H9 (cell line): ENCODE measurements around the gene AMH. TPM values are rescaled to one million over a fixed set of nuclear protein-coding genes. Genes with fewer than 3 reads are reported as not detected.

ENCODE experiments used
- DNase-seq: peaks from one replicate; pipeline ENCODE4 v3.0.0-alpha.2; 2017
- H2AFZ ChIP-seq: one replicate; pipeline ENCODE4 v1.6.1; 2013; ENCODE audit warnings: mild to moderate bottlenecking, low read length, control low read depth, moderate library complexity
- H2AK5ac ChIP-seq: 2 replicates; pipeline ENCODE4 v1.6.1; 2013; ENCODE audit warnings: low read length, control low read depth, mixed read lengths; ENCODE audit not compliant: insufficient read length
- H2BK120ac ChIP-seq: one replicate; pipeline ENCODE4 v1.6.1; 2013; ENCODE audit warnings: low read depth, mild to moderate bottlenecking, low read length, control low read depth, inconsistent platforms; ENCODE audit not compliant: poor library complexity, severe bottlenecking
- H2BK12ac ChIP-seq: 2 replicates; pipeline ENCODE4 v1.6.1; 2013; ENCODE audit warnings: low read length, control low read depth, mixed read lengths, low read depth; ENCODE audit not compliant: insufficient read length
- H2BK15ac ChIP-seq: 2 replicates; pipeline ENCODE4 v1.6.1; 2013; ENCODE audit warnings: low read depth, low read length, control low read depth
- H2BK20ac ChIP-seq: one replicate; pipeline ENCODE4 v1.6.1; 2013; ENCODE audit warnings: low read depth, mild to moderate bottlenecking, low read length, control low read depth, inconsistent platforms; ENCODE audit not compliant: poor library complexity, severe bottlenecking
- H2BK5ac ChIP-seq: 2 replicates; pipeline ENCODE4 v1.6.1; 2013; ENCODE audit warnings: low read length, control low read depth, mixed read lengths; ENCODE audit not compliant: insufficient read length
- H3K14ac ChIP-seq: 2 replicates; pipeline ENCODE4 v1.6.1; 2013; ENCODE audit warnings: low read length, control low read depth; ENCODE audit not compliant: insufficient read depth
- H3K18ac ChIP-seq: 2 replicates; pipeline ENCODE4 v1.6.1; 2013; ENCODE audit warnings: low read depth, mild to moderate bottlenecking, mixed read lengths, low read length, control low read depth; ENCODE audit not compliant: insufficient read length
- H3K23ac ChIP-seq: 2 replicates; pipeline ENCODE4 v1.6.1; 2013; ENCODE audit warnings: low read length, control low read depth, mixed read lengths, low read depth; ENCODE audit not compliant: insufficient read length
- H3K23me2 ChIP-seq: 2 replicates; pipeline ENCODE4 v1.6.1; 2013; ENCODE audit warnings: low read depth, mild to moderate bottlenecking, mixed read lengths, low read length, control low read depth; ENCODE audit not compliant: insufficient read length, poor library complexity, severe bottlenecking
- H3K27ac ChIP-seq: 2 replicates; pipeline ENCODE4 v1.5.1; 2013; ENCODE audit warnings: low read length, control low read depth, mixed read lengths, low read depth; ENCODE audit not compliant: insufficient read length
- H3K27me3 ChIP-seq: 2 replicates; pipeline ENCODE4 v1.6.1; 2013; ENCODE audit warnings: low read length, control low read depth, inconsistent platforms; ENCODE audit not compliant: insufficient read depth
- H3K4ac ChIP-seq: 2 replicates; pipeline ENCODE4 v1.6.1; 2013; ENCODE audit warnings: low read depth, mild to moderate bottlenecking, control low read depth, inconsistent platforms, low read length, moderate library complexity
- H3K4me1 ChIP-seq: 2 replicates; pipeline ENCODE4 v1.6.1; 2013; ENCODE audit warnings: low read length, control low read depth, inconsistent platforms; ENCODE audit not compliant: insufficient read depth
- H3K4me2 ChIP-seq: 2 replicates; pipeline ENCODE4 v1.6.1; 2013; ENCODE audit warnings: low read length, control low read depth, mixed read lengths; ENCODE audit not compliant: insufficient read length, insufficient read depth
- H3K56ac ChIP-seq: 2 replicates; pipeline ENCODE4 v1.6.1; 2013; ENCODE audit warnings: low read depth, mild to moderate bottlenecking, mixed read lengths, low read length, control low read depth; ENCODE audit not compliant: insufficient read length
- H3K79me1 ChIP-seq: 2 replicates; pipeline ENCODE4 v1.6.1; 2013; ENCODE audit warnings: low read depth, mild to moderate bottlenecking, moderate library complexity, low read length, control low read depth, inconsistent platforms; ENCODE audit not compliant: insufficient read depth, poor library complexity, severe bottlenecking
- H3K79me2 ChIP-seq: 2 replicates; pipeline ENCODE4 v1.6.1; 2013; ENCODE audit warnings: low read length, control low read depth, inconsistent platforms; ENCODE audit not compliant: insufficient read depth
- H3K9ac ChIP-seq: 2 replicates; pipeline ENCODE4 v1.6.1; 2013; ENCODE audit warnings: low read length, control low read depth, mixed read lengths; ENCODE audit not compliant: insufficient read length; ENCODE audit errors: extremely low read depth
- H3K9me3 ChIP-seq: one replicate; pipeline ENCODE4 v1.6.1; 2013; ENCODE audit warnings: low read depth, low read length, inconsistent platforms; ENCODE audit not compliant: control insufficient read depth
- H3T11ph ChIP-seq: one replicate; pipeline ENCODE4 v1.6.1; 2013; ENCODE audit warnings: mild to moderate bottlenecking, low read length, control low read depth, inconsistent platforms
- H4K20me1 ChIP-seq: one replicate; pipeline ENCODE4 v1.6.1; 2013; ENCODE audit not compliant: control insufficient read depth, insufficient read length, insufficient read depth
- H4K5ac ChIP-seq: 2 replicates; pipeline ENCODE4 v1.6.1; 2013; ENCODE audit warnings: low read depth, mild to moderate bottlenecking, mixed read lengths, low read length, control low read depth; ENCODE audit not compliant: insufficient read length
- H4K8ac ChIP-seq: replicated peaks from 2 replicates; pipeline ENCODE4 v1.6.1; 2013; ENCODE audit warnings: low read length, control low read depth, mixed read lengths, low read depth; ENCODE audit not compliant: insufficient read length
- H4K91ac ChIP-seq: 2 replicates; pipeline ENCODE4 v1.6.1; 2013; ENCODE audit warnings: low read depth, mild to moderate bottlenecking, moderate library complexity, mixed read lengths, low read length, control low read depth; ENCODE audit not compliant: insufficient read length
- H3K27ac Mint-ChIP-seq, 3 experiments: 2 replicates in 2 of 3; 3 replicates in 1 of 3; pipeline ENCODE4 v1.8.0; 2020 to 2021; ENCODE audit warnings: mixed read lengths in 3 of 3, mild to moderate bottlenecking in 1 of 3, moderate library complexity in 1 of 3
- H3K27me3 Mint-ChIP-seq: 2 replicates; pipeline ENCODE4 v1.8.0; 2021; ENCODE audit warnings: low read depth, mild to moderate bottlenecking, moderate library complexity, mixed read lengths
- H3K36me3 Mint-ChIP-seq, 3 experiments: 2 replicates in 2 of 3; 3 replicates in 1 of 3; pipeline ENCODE4 v1.8.0; 2020 to 2021; ENCODE audit warnings: low read depth in 3 of 3, mixed read lengths in 3 of 3; ENCODE audit not compliant: insufficient read depth in 1 of 3
- H3K4me1 Mint-ChIP-seq, 2 experiments: 2 replicates each; pipeline ENCODE4 v1.8.0; 2020; ENCODE audit warnings: mixed read lengths in 2 of 2
- H3K4me3 Mint-ChIP-seq, 2 experiments: 2 replicates in 1 of 2; 3 replicates in 1 of 2; pipeline ENCODE4 v1.8.0; 2020 to 2021; ENCODE audit warnings: mild to moderate bottlenecking in 2 of 2, mixed read lengths in 2 of 2, moderate library complexity in 1 of 2
- H3K9me3 Mint-ChIP-seq, 2 experiments: 2 replicates in 1 of 2; 3 replicates in 1 of 2; pipeline ENCODE4 v1.8.0; 2020; ENCODE audit warnings: mild to moderate bottlenecking in 2 of 2, mixed read lengths in 2 of 2, moderate library complexity in 1 of 2
- CTCF ChIP-seq: fragments of 200-600 bp; sonication (generic); conservative IDR thresholded peaks from 3 replicates; pipeline ENCODE4 v1.8.0; 2021; ENCODE audit warnings: antibody characterized with exemption, mild to moderate bottlenecking
- WGBS: extraction: QIAGEN DNeasy Blood & Tissue Kit; methylation state at CpG from one replicate; pipeline ENCODE4 v1.1.7; 2013; ENCODE audit warnings: missing lambda C conversion rate, low lambda C conversion rate, mixed read lengths; ENCODE audit not compliant: insufficient read length; ENCODE audit errors: extremely low coverage; 5-methylcytosine and 5-hydroxymethylcytosine counted together
- total RNA-seq: library from RNA; stranded (reverse); gene quantifications from 2 replicates; pipeline ENCODE4 v1.2.1, GENCODE V29; 2021

Gene AMH
- total RNA-seq, 1 experiment from 2014 or later: 70.7 TPM

GRCh38 chr19:2225415-2226050, 23.6 kb upstream of the AMH start:
- no peaks in the 10 kb centered on the region for H4K20me1 ChIP-seq
- no peaks in the 10 kb centered on the region for H3K79me2 ChIP-seq
- Mint-ChIP-seq H3K27ac (peak overlapping the region in 2 of 3 experiments; percentile 34 to 39; a peak in 1 of 7 replicates), H3K36me3 (peaks cover 9 to 50% (median 39%) of the 10 kb centered on the region in 3 experiments; a peak in 6 of 7 replicates), H3K27me3 (no peaks in the 10 kb centered on the region; the same call in 1 of the 2 replicates), H3K4me1 (no peaks in the 10 kb centered on the region), H3K9me3 (no peaks in the 10 kb centered on the region), H3K4me3 (no peak overlapping the region)
- no peak overlapping the region for H3K4me2 ChIP-seq
- H3K56ac ChIP-seq: no peak overlapping the region
- no peak overlapping the region for H3K14ac ChIP-seq
- no CpG with 5 or more reads among the region's 32 CpGs for WGBS
- no peaks in the 10 kb centered on the region for H3K79me1 ChIP-seq
- H3K4ac ChIP-seq: no peak overlapping the region
- no peak for TF ChIP-seq CTCF
- H3K4me1 ChIP-seq: no peaks in the 10 kb centered on the region
- H3K23me2 ChIP-seq: no peaks in the 10 kb centered on the region
- H2BK5ac ChIP-seq: no peak overlapping the region
- no peak for DNase-seq
- H2BK12ac ChIP-seq: no peak overlapping the region
- no peak overlapping the region for H3K18ac ChIP-seq
- H4K8ac ChIP-seq: no peak overlapping the region
- H3K23ac ChIP-seq: no peak overlapping the region
- H2BK120ac ChIP-seq: no peak overlapping the region
- H2BK20ac ChIP-seq: no peak overlapping the region
- no peak overlapping the region for H4K5ac ChIP-seq
- H3K27me3 ChIP-seq: no peaks in the 10 kb centered on the region
- H4K91ac ChIP-seq: no peak overlapping the region
- no peak overlapping the region for H2AK5ac ChIP-seq
- no peak overlapping the region for H3T11ph ChIP-seq
- H3K27ac ChIP-seq: no peak overlapping the region
- H3K9me3 ChIP-seq: no peaks in the 10 kb centered on the region
- H2AFZ ChIP-seq: no peak overlapping the region
- H2BK15ac ChIP-seq: no peak overlapping the region
- H3K9ac ChIP-seq: no peak overlapping the region
